T-helper 2 cell treated with Interferon-gamma antibody and Interleukin-4, amounts not matched to agents 5 μg/mL and 100 μg/mL, for 36 hours (primary cell): ENCODE results near the gene COL6A1.
"Not testable (repeated sequence)": the region's sequence is repeated elsewhere in the genome, so short reads cannot be mapped to it uniquely, and the experiment has no call there.

ENCODE experiments used
- DNase-seq: peaks from one replicate; pipeline ENCODE4 v3.0.0; 2021; ENCODE audit warnings: low spot score
- H3K27ac Mint-ChIP-seq: one replicate; pipeline ENCODE4 v1.8.0; 2021; ENCODE audit warnings: mild to moderate bottlenecking, mixed read lengths
- H3K27me3 Mint-ChIP-seq: one replicate; pipeline ENCODE4 v1.8.0; 2021; ENCODE audit warnings: low read depth, mixed read lengths
- H3K36me3 Mint-ChIP-seq: one replicate; pipeline ENCODE4 v1.8.0; 2021; ENCODE audit warnings: low read depth, mixed read lengths
- H3K4me1 Mint-ChIP-seq: one replicate; pipeline ENCODE4 v1.8.0; 2021; ENCODE audit warnings: low read depth, mixed read lengths
- H3K4me3 Mint-ChIP-seq: one replicate; pipeline ENCODE4 v1.8.0; 2022; ENCODE audit warnings: mild to moderate bottlenecking, moderate library complexity, mixed read lengths
- H3K9me3 Mint-ChIP-seq: one replicate; pipeline ENCODE4 v1.8.0; 2021; ENCODE audit warnings: mixed read lengths

COL6A1 gene

GRCh38 chr21:46033410-46034400 lies 52.1 kb downstream of the COL6A1 start:
- Mint-ChIP-seq H3K9me3 (peaks cover 7% of the 10 kb centered on the region), H3K27me3 (no peaks in the 10 kb centered on the region), H3K4me3 (no peak overlapping the region), H3K27ac (no peak overlapping the region), H3K36me3 (no peaks in the 10 kb centered on the region), H3K4me1 (no peaks in the 10 kb centered on the region)
- DNase-seq, result no peak

GRCh38 chr21:46035809-46036695 lies 54.5 kb downstream of the COL6A1 start:
- Mint-ChIP-seq H3K36me3 (no peaks in the 10 kb centered on the region), H3K4me1 (no peaks in the 10 kb centered on the region), H3K27me3 (no peaks in the 10 kb centered on the region), H3K4me3 (no peak overlapping the region), H3K27ac (no peak overlapping the region), H3K9me3 (no peaks in the 10 kb centered on the region)
- DNase-seq, result no peak

- no peaks in the 10 kb centered on the region for H3K4me1 Mint-ChIP-seq
- no peaks in the 10 kb centered on the region for H3K36me3 Mint-ChIP-seq
- no peaks in the 10 kb centered on the region for H3K27me3 Mint-ChIP-seq
- H3K4me3 Mint-ChIP-seq, result no peak overlapping the region
- H3K9me3 Mint-ChIP-seq, result no peaks in the 10 kb centered on the region
- H3K27ac Mint-ChIP-seq, result no peak overlapping the region
- DNase-seq, result no peak
Measured at GRCh38 chr21:46036696-46037330, 55.2 kb downstream of the COL6A1 start.

GRCh38 chr21:46037331-46038325 lies 56.1 kb downstream of the COL6A1 start:
- H3K27me3 Mint-ChIP-seq, result no peaks in the 10 kb centered on the region
- no peak overlapping the region for H3K4me3 Mint-ChIP-seq
- H3K4me1 Mint-ChIP-seq, result no peaks in the 10 kb centered on the region
- no peak for DNase-seq
- no peak overlapping the region for H3K27ac Mint-ChIP-seq
- H3K36me3 Mint-ChIP-seq, result no peaks in the 10 kb centered on the region
- H3K9me3 Mint-ChIP-seq, result no peaks in the 10 kb centered on the region

- no peak for DNase-seq
- Mint-ChIP-seq H3K4me3 (no peak overlapping the region), H3K36me3 (no peaks in the 10 kb centered on the region), H3K4me1 (no peaks in the 10 kb centered on the region), H3K27ac (no peak overlapping the region), H3K27me3 (no peaks in the 10 kb centered on the region), H3K9me3 (no peaks in the 10 kb centered on the region)
Measured at GRCh38 chr21:46038341-46038829, 56.8 kb downstream of the COL6A1 start.

- Mint-ChIP-seq H3K27ac (no peak overlapping the region), H3K4me1 (no peaks in the 10 kb centered on the region), H3K9me3 (no peaks in the 10 kb centered on the region), H3K4me3 (no peak overlapping the region), H3K36me3 (no peaks in the 10 kb centered on the region), H3K27me3 (no peaks in the 10 kb centered on the region)
- no peak for DNase-seq
Measured at GRCh38 chr21:46038871-46039397, 57.4 kb downstream of the COL6A1 start.

- H3K4me3 Mint-ChIP-seq, result no peak overlapping the region
- no peaks in the 10 kb centered on the region for H3K27me3 Mint-ChIP-seq
- no peaks in the 10 kb centered on the region for H3K36me3 Mint-ChIP-seq
- H3K9me3 Mint-ChIP-seq, result no peaks in the 10 kb centered on the region
- DNase-seq, result no peak
- no peak overlapping the region for H3K27ac Mint-ChIP-seq
- H3K4me1 Mint-ChIP-seq, result no peaks in the 10 kb centered on the region
Measured at GRCh38 chr21:46039891-46040660, 58.5 kb downstream of the COL6A1 start.

GRCh38 chr21:46040707-46041106 lies 59.1 kb downstream of the COL6A1 start:
- DNase-seq, result no peak
- H3K27ac Mint-ChIP-seq, result no peak overlapping the region
- H3K4me1 Mint-ChIP-seq, result no peaks in the 10 kb centered on the region
- no peaks in the 10 kb centered on the region for H3K27me3 Mint-ChIP-seq
- H3K4me3 Mint-ChIP-seq, result no peak overlapping the region
- H3K9me3 Mint-ChIP-seq, result no peaks in the 10 kb centered on the region
- no peaks in the 10 kb centered on the region for H3K36me3 Mint-ChIP-seq

GRCh38 chr21:46041183-46041582 lies 59.6 kb downstream of the COL6A1 start:
- H3K36me3 Mint-ChIP-seq, result no peaks in the 10 kb centered on the region
- DNase-seq, result no peak
- H3K4me3 Mint-ChIP-seq, result no peak overlapping the region
- H3K27ac Mint-ChIP-seq, result no peak overlapping the region
- H3K27me3 Mint-ChIP-seq, result no peaks in the 10 kb centered on the region
- H3K9me3 Mint-ChIP-seq, result no peaks in the 10 kb centered on the region
- H3K4me1 Mint-ChIP-seq, result no peaks in the 10 kb centered on the region

GRCh38 chr21:46045154-46045553 lies 63.6 kb downstream of the COL6A1 start:
- DNase-seq, result no peak
- Mint-ChIP-seq H3K27me3 (no peaks in the 10 kb centered on the region), H3K4me1 (no peaks in the 10 kb centered on the region), H3K36me3 (no peaks in the 10 kb centered on the region), H3K9me3 (no peaks in the 10 kb centered on the region), H3K4me3 (no peak overlapping the region), H3K27ac (no peak overlapping the region)

- Mint-ChIP-seq H3K4me1 (no peaks in the 10 kb centered on the region), H3K27ac (no peak overlapping the region), H3K27me3 (no peaks in the 10 kb centered on the region), H3K4me3 (no peak overlapping the region), H3K36me3 (no peaks in the 10 kb centered on the region), H3K9me3 (no peaks in the 10 kb centered on the region)
- DNase-seq, result no peak
Measured at GRCh38 chr21:46046471-46046870, 64.9 kb downstream of the COL6A1 start.

GRCh38 chr21:46046906-46047305 lies 65.3 kb downstream of the COL6A1 start:
- not testable (repeated sequence) for H3K27me3 Mint-ChIP-seq, H3K4me1 Mint-ChIP-seq, H3K9me3 Mint-ChIP-seq, H3K27ac Mint-ChIP-seq, H3K4me3 Mint-ChIP-seq, DNase-seq, H3K36me3 Mint-ChIP-seq
